GM23338 (cell line): ENCODE data around the gene COL8A1. TPM values are rescaled to one million over a fixed set of nuclear protein-coding genes. Genes with fewer than 3 reads are reported as not detected.
A peak's percentile ranks its signal among the peaks of the same experiment; 100 is the strongest.

Experiments
- ATAC-seq: fragments of 200-7000 bp; cut with Tn5 transposase; 3 replicates; pipeline ENCODE4 v1.9.1; 2020
- DNase-seq: peaks from one replicate; pipeline ENCODE4 v3.0.0-alpha.2; 2015; ENCODE audit warnings: low spot score
- H2AFZ ChIP-seq: fragments of 200-600 bp; sonication (generic); 2 replicates; pipeline ENCODE4 v1.8.0; 2016; ENCODE audit warnings: antibody characterized with exemption, mild to moderate bottlenecking, moderate library complexity
- H3F3A ChIP-seq: fragments of 200-600 bp; sonication (generic); replicated peaks from 2 replicates; pipeline ENCODE4 v1.8.0; 2017; ENCODE audit warnings: antibody characterized with exemption, mixed run types, low read depth
- H3K27ac ChIP-seq: fragments of 200-600 bp; sonication (generic); 2 replicates; pipeline ENCODE4 v1.6.1; 2016; ENCODE audit warnings: low read depth
- H3K27me3 ChIP-seq: fragments of 200-600 bp; sonication (generic); 2 replicates; pipeline ENCODE4 v1.8.0; 2016; ENCODE audit warnings: mild to moderate bottlenecking, mixed run types, moderate library complexity; ENCODE audit not compliant: insufficient read depth
- H3K36me3 ChIP-seq: fragments of 200-600 bp; sonication (generic); 2 replicates; pipeline ENCODE4 v1.8.0; 2016; ENCODE audit warnings: mild to moderate bottlenecking; ENCODE audit not compliant: insufficient read depth
- H3K4me1 ChIP-seq: fragments of 200-600 bp; sonication (generic); 2 replicates; pipeline ENCODE4 v1.8.0; 2016; ENCODE audit warnings: mild to moderate bottlenecking, moderate library complexity; ENCODE audit not compliant: insufficient read depth
- H3K4me2 ChIP-seq: fragments of 200-600 bp; sonication (generic); 2 replicates; pipeline ENCODE4 v1.7.1; 2017; ENCODE audit warnings: mixed run types
- H3K4me3 ChIP-seq: fragments of 200-600 bp; sonication (generic); 2 replicates; pipeline ENCODE4 v1.6.1; 2016; ENCODE audit warnings: mixed run types
- H3K79me2 ChIP-seq: fragments of 200-600 bp; sonication (generic); replicated peaks from 2 replicates; pipeline ENCODE4 v1.8.0; 2017; ENCODE audit warnings: mild to moderate bottlenecking; ENCODE audit not compliant: insufficient read depth
- H3K9me2 ChIP-seq: fragments of 200-600 bp; sonication (generic); 2 replicates; pipeline ENCODE4 v1.8.0; 2017; ENCODE audit not compliant: insufficient read depth
- H4K20me1 ChIP-seq: fragments of 200-600 bp; sonication (generic); replicated peaks from 2 replicates; pipeline ENCODE4 v1.8.0; 2017; ENCODE audit warnings: mild to moderate bottlenecking; ENCODE audit not compliant: insufficient read depth
- H3K27ac Mint-ChIP-seq: 2 replicates; pipeline ENCODE4 v1.8.0; 2020; ENCODE audit warnings: inconsistent platforms, mild to moderate bottlenecking, moderate library complexity, mixed read lengths
- H3K27me3 Mint-ChIP-seq: 3 replicates; pipeline ENCODE4 v1.8.0; 2022; ENCODE audit warnings: low read depth, mild to moderate bottlenecking, moderate library complexity, mixed read lengths, inconsistent platforms; ENCODE audit not compliant: insufficient read depth, poor library complexity
- H3K36me3 Mint-ChIP-seq: 3 replicates; pipeline ENCODE4 v1.8.0; 2021; ENCODE audit warnings: low read depth, mild to moderate bottlenecking, inconsistent platforms, moderate library complexity, mixed read lengths
- H3K4me1 Mint-ChIP-seq: 3 replicates; pipeline ENCODE4 v1.8.0; 2020; ENCODE audit warnings: mild to moderate bottlenecking, inconsistent platforms, mixed read lengths
- H3K4me3 Mint-ChIP-seq: 3 replicates; pipeline ENCODE4 v1.8.0; 2021; ENCODE audit warnings: moderate library complexity, mild to moderate bottlenecking, inconsistent platforms, mixed read lengths
- H3K9me3 Mint-ChIP-seq: 3 replicates; pipeline ENCODE4 v1.8.0; 2020; ENCODE audit warnings: moderate library complexity, mild to moderate bottlenecking, inconsistent platforms, mixed read lengths
- CREB1 ChIP-seq: fragments of 250-450 bp; sonication (Bioruptor Pico); IDR thresholded peaks from 2 replicates; pipeline ENCODE4 v1.5.0; 2020; ENCODE audit warnings: low read depth, mild to moderate bottlenecking, moderate library complexity
- CTCF ChIP-seq, 2 experiments: fragments of 200-600 bp in 1 of 2; sonication (generic) in 1 of 2; conservative IDR thresholded peaks; 2 replicates each; pipeline versions ENCODE4 v1.5.1 to v1.6.1; 2016 to 2017; ENCODE audit warnings: antibody characterized with exemption in 2 of 2, low read depth in 2 of 2, mild to moderate bottlenecking in 2 of 2, moderate library complexity in 1 of 2
- ETS1 ChIP-seq: IDR thresholded peaks from 2 replicates; pipeline ENCODE4 v1.6.1; 2016; ENCODE audit warnings: antibody characterized with exemption
- EZH2 ChIP-seq: fragments of 200-600 bp; sonication (generic); IDR thresholded peaks from one replicate; pipeline ENCODE4 v1.8.0; 2017; ENCODE audit warnings: antibody characterized with exemption, mild to moderate bottlenecking, low read depth; ENCODE audit not compliant: unreplicated experiment
- EZH2phosphoT487 ChIP-seq: fragments of 200-600 bp; sonication (generic); IDR thresholded peaks from one replicate; pipeline ENCODE4 v1.8.1; 2018; ENCODE audit warnings: antibody characterized with exemption; ENCODE audit not compliant: unreplicated experiment
- JUNB ChIP-seq: IDR thresholded peaks from one replicate; pipeline ENCODE4 v1.6.1; 2016; ENCODE audit warnings: antibody characterized with exemption; ENCODE audit not compliant: unreplicated experiment
- NANOG ChIP-seq: IDR thresholded peaks from 2 replicates; pipeline ENCODE4 v1.6.1; 2016; ENCODE audit warnings: antibody characterized with exemption, borderline replicate concordance
- POLR2AphosphoS5 ChIP-seq: IDR thresholded peaks from 2 replicates; pipeline ENCODE4 v1.6.1; 2016; ENCODE audit warnings: antibody characterized with exemption, low read depth
- REST ChIP-seq: IDR thresholded peaks from one replicate; pipeline ENCODE4 v1.6.1; 2018; ENCODE audit warnings: antibody characterized with exemption; ENCODE audit not compliant: unreplicated experiment
- STAT1 ChIP-seq: IDR thresholded peaks from one replicate; pipeline ENCODE4 v1.6.1; 2016; ENCODE audit warnings: antibody characterized with exemption; ENCODE audit not compliant: unreplicated experiment
- ZNF114 ChIP-seq: fragments of 250-450 bp; sonication (Bioruptor Pico); IDR thresholded peaks from 2 replicates; pipeline ENCODE4 v1.5.0; 2020; ENCODE audit warnings: mild to moderate bottlenecking, moderate library complexity
- ZNF331 ChIP-seq: fragments of 250-450 bp; sonication (Bioruptor Pico); IDR thresholded peaks from 2 replicates; pipeline ENCODE4 v1.5.0; 2020; ENCODE audit warnings: low read depth, mild to moderate bottlenecking, moderate library complexity
- ZNF462 ChIP-seq: fragments of 250-450 bp; sonication (Bioruptor Pico); IDR thresholded peaks from 2 replicates; pipeline ENCODE4 v1.5.0; 2020; ENCODE audit warnings: mild to moderate bottlenecking, moderate library complexity
- polyA plus RNA-seq: library from polyadenylated mRNA; unstranded; fragments of >200 nt; fragmentation: Nextera tagmentation; extraction: Ambion mirVana; gene quantifications from 2 replicates; pipeline ENCODE4 v1.2.1, GENCODE V29; 2016
- total RNA-seq: library from RNA; depleted of rRNA; stranded (reverse); fragments of >200 nt; shearing (Covaris generic); gene quantifications from 2 replicates; pipeline ENCODE4 v1.2.3, GENCODE V29; 2014

The COL8A1 gene
- total and polyA plus RNA-seq, 2 experiments from 2014 or later: 0.26 to 0.97 TPM

GRCh38 chr3:99845999-99846398 lies 207.6 kb downstream of the COL8A1 start:
- Mint-ChIP-seq H3K36me3 (no peaks in the 10 kb centered on the region), H3K4me3 (no peak overlapping the region), H3K9me3 (no peaks in the 10 kb centered on the region), H3K4me1 (peaks cover 34% of the 10 kb centered on the region), H3K27me3 (peaks cover 3% of the 10 kb centered on the region), H3K27ac (peak overlapping the region; percentile 70)
- no peak for TF ChIP-seq JUNB
- TF ChIP-seq EZH2: no peak
- no peak for TF ChIP-seq REST
- no peak for TF ChIP-seq CREB1
- TF ChIP-seq CTCF (conservative IDR thresholded peaks at IDR 0.05; ENCODE audit: low read depth in 2 of 2): no peak
- no peak for TF ChIP-seq STAT1
- no peak for TF ChIP-seq ETS1
- no peak for TF ChIP-seq ZNF114 (CRISPR knock-in tag)
- TF ChIP-seq POLR2AphosphoS5: no peak
- TF ChIP-seq ZNF462 (CRISPR knock-in tag): no peak
- TF ChIP-seq ZNF331: no peak
- no peak for TF ChIP-seq NANOG
- no peak for TF ChIP-seq EZH2phosphoT487
- no peak overlapping the region for H3K4me2 ChIP-seq
- no peak overlapping the region for H2AFZ ChIP-seq
- DNase-seq (no peak), ATAC-seq (no peak)
- peaks cover 6% of the 10 kb centered on the region for H3K4me1 ChIP-seq
- peaks cover 53% of the 10 kb centered on the region for H3K79me2 ChIP-seq
- no peak overlapping the region for H3K27ac ChIP-seq
- no peaks in the 10 kb centered on the region for H3K36me3 ChIP-seq
- H3F3A ChIP-seq: no peaks in the 10 kb centered on the region
- H3K9me2 ChIP-seq: no peaks in the 10 kb centered on the region; the same call in 1 of the 2 replicates
- no peaks in the 10 kb centered on the region for H3K27me3 ChIP-seq
- H4K20me1 ChIP-seq: no peaks in the 10 kb centered on the region
- no peak overlapping the region for H3K4me3 ChIP-seq
